H1 (cell line): ENCODE results near the gene SMYD3. TPM values are rescaled to one million over a fixed set of nuclear protein-coding genes. Genes with fewer than 3 reads are reported as not detected.

ENCODE experiments used
- CTCF ChIA-PET: fragments of 300-600 bp; sonication (Branson Sonifier 250); formaldehyde crosslinking; loops from one replicate; lab custom pipeline; 2021; ENCODE audit not compliant: partially characterized antibody; lab: Charles Lee
- POLR2A ChIA-PET: fragments of 300-600 bp; sonication (Branson Sonifier 250); formaldehyde crosslinking; loops from one replicate; lab custom pipeline; 2021; ENCODE audit warnings: inconsistent platforms; ENCODE audit not compliant: partially characterized antibody; lab: Charles Lee
- DNase-seq, 2 experiments: peaks; one replicate each; pipeline versions ENCODE4 v3.0.0 to v3.0.0-alpha.2; 2010 to 2022; ENCODE audit warnings: low spot score in 2 of 2, low read depth in 1 of 2, mixed read lengths in 1 of 2
- FAIRE-seq: peaks from 2 replicates; lab custom pipeline; 2011; peaks lifted over from hg19 to GRCh38; lab: Jason Lieb, UNC
- H2AFZ ChIP-seq: 2 replicates; pipeline ENCODE4 v1.8.1; 2012; ENCODE audit warnings: low read length, inconsistent platforms
- H2AK5ac ChIP-seq: 2 replicates; pipeline ENCODE4 v1.6.1; 2013; ENCODE audit warnings: low read depth, low read length
- H2BK120ac ChIP-seq: replicated peaks from 2 replicates; pipeline ENCODE3; 2013; ENCODE audit warnings: low read depth, low read length, inconsistent platforms
- H2BK12ac ChIP-seq: 2 replicates; pipeline ENCODE4 v1.6.1; 2013; ENCODE audit warnings: low read depth, low read length
- H2BK15ac ChIP-seq: 2 replicates; pipeline ENCODE4 v1.6.1; 2013; ENCODE audit warnings: low read length
- H2BK20ac ChIP-seq: 2 replicates; pipeline ENCODE4 v1.6.1; 2013; ENCODE audit warnings: low read length
- H2BK5ac ChIP-seq: 2 replicates; pipeline ENCODE4 v1.6.1; 2013; ENCODE audit warnings: low read depth, low read length
- H3K14ac ChIP-seq: 2 replicates; pipeline ENCODE4 v1.6.1; 2013; ENCODE audit warnings: inconsistent platforms; ENCODE audit not compliant: insufficient read length
- H3K18ac ChIP-seq: 2 replicates; pipeline ENCODE4 v1.6.1; 2013; ENCODE audit warnings: low read length; ENCODE audit errors: extremely low read depth
- H3K23ac ChIP-seq: 2 replicates; pipeline ENCODE4 v1.6.1; 2013; ENCODE audit warnings: inconsistent platforms; ENCODE audit not compliant: insufficient read length
- H3K23me2 ChIP-seq: 2 replicates; pipeline ENCODE4 v1.6.1; 2013; ENCODE audit warnings: low read depth, low read length
- H3K27ac ChIP-seq: 2 replicates; pipeline ENCODE4 v1.6.1; 2011; ENCODE audit warnings: low read depth, low read length, inconsistent platforms
- H3K27me3 ChIP-seq, 4 experiments: replicated peaks in 1 of 4; 1 replicate in 1 of 4; 2 replicates in 3 of 4; pipeline versions ENCODE4 v1.6.1 to v1.8.1; 2011 to 2013; ENCODE audit warnings: low read length in 3 of 4, mild to moderate bottlenecking in 3 of 4, inconsistent platforms in 2 of 4, mixed read lengths in 2 of 4, moderate library complexity in 1 of 4; ENCODE audit not compliant: control insufficient read depth in 3 of 4, insufficient read depth in 3 of 4; ENCODE audit errors: extremely low read depth in 1 of 4
- H3K36me3 ChIP-seq, 4 experiments: 2 replicates each; pipeline versions ENCODE4 v1.6.1 to v1.8.1; 2011 to 2013; ENCODE audit warnings: mild to moderate bottlenecking in 4 of 4, low read length in 3 of 4, moderate library complexity in 2 of 4, control low read depth in 1 of 4, inconsistent platforms in 1 of 4; ENCODE audit not compliant: insufficient read depth in 4 of 4, control insufficient read depth in 2 of 4
- H3K4ac ChIP-seq: replicated peaks from 2 replicates; pipeline ENCODE3; 2013; ENCODE audit warnings: low read length, low read depth, mixed read lengths, inconsistent platforms; ENCODE audit not compliant: insufficient read length
- H3K4me1 ChIP-seq, 4 experiments: replicated peaks in 1 of 4; 1 replicate in 1 of 4; 2 replicates in 3 of 4; pipeline versions ENCODE4 v1.6.1 to v1.8.1; 2011 to 2013; ENCODE audit warnings: low read length in 3 of 4, inconsistent platforms in 2 of 4, mixed read lengths in 1 of 4; ENCODE audit not compliant: insufficient read depth in 4 of 4, control insufficient read depth in 3 of 4
- H3K4me2 ChIP-seq, 2 experiments: 2 replicates each; pipeline versions ENCODE4 v1.6.1 to v1.8.1; 2011 to 2013; ENCODE audit warnings: low read depth in 2 of 2, low read length in 2 of 2, control low read depth in 1 of 2, inconsistent platforms in 1 of 2, mild to moderate bottlenecking in 1 of 2; ENCODE audit not compliant: insufficient read depth in 1 of 2
- H3K4me3 ChIP-seq, 4 experiments: fragments of 200-600, 300-600 bp in 1 of 4; sonication (generic), shearing (Covaris generic), sonication (Bioruptor Twin) in 1 of 4; 2 replicates each; pipeline versions ENCODE4 v1.5.1 to v1.8.1; 2011 to 2016; ENCODE audit warnings: low read length in 4 of 4, low read depth in 3 of 4, control low read depth in 2 of 4, inconsistent platforms in 2 of 4, mild to moderate bottlenecking in 2 of 4, mixed read lengths in 1 of 4, moderate library complexity in 1 of 4; ENCODE audit not compliant: insufficient read depth in 2 of 4; ENCODE audit errors: extremely low read depth in 1 of 4
- H3K56ac ChIP-seq: replicated peaks from 2 replicates; pipeline ENCODE3; 2013; ENCODE audit warnings: low read depth, mild to moderate bottlenecking, mixed read lengths, low read length, inconsistent platforms; ENCODE audit not compliant: insufficient read length
- H3K79me1 ChIP-seq: 2 replicates; pipeline ENCODE4 v1.6.1; 2013; ENCODE audit warnings: low read depth, low read length, control low read depth
- H3K79me2 ChIP-seq, 2 experiments: 2 replicates each; pipeline versions ENCODE4 v1.6.1 to v1.8.1; 2012 to 2013; ENCODE audit warnings: low read length in 2 of 2, mild to moderate bottlenecking in 2 of 2, inconsistent platforms in 1 of 2; ENCODE audit not compliant: insufficient read depth in 2 of 2, control insufficient read depth in 1 of 2
- H3K9ac ChIP-seq, 4 experiments: replicated peaks in 1 of 4; 1 replicate in 1 of 4; 2 replicates in 3 of 4; pipeline versions ENCODE4 v1.6.1 to v1.8.1; 2011 to 2013; ENCODE audit warnings: low read depth in 3 of 4, low read length in 3 of 4, control low read depth in 2 of 4, mild to moderate bottlenecking in 2 of 4, moderate library complexity in 2 of 4, inconsistent platforms in 1 of 4; ENCODE audit errors: extremely low read depth in 1 of 4
- H3K9me3 ChIP-seq, 2 experiments: 2 replicates each; pipeline versions ENCODE4 v1.6.1 to v1.8.1; 2012 to 2013; ENCODE audit warnings: mild to moderate bottlenecking in 2 of 2, moderate library complexity in 2 of 2, control low read depth in 1 of 2, inconsistent platforms in 1 of 2, low read depth in 1 of 2, low read length in 1 of 2, mixed read lengths in 1 of 2; ENCODE audit not compliant: insufficient read depth in 2 of 2
- H4K20me1 ChIP-seq, 2 experiments: replicated peaks in 1 of 2; 2 replicates each; pipeline versions ENCODE3 to v1.8.1; 2011 to 2013; ENCODE audit warnings: inconsistent platforms in 2 of 2, low read length in 2 of 2, mild to moderate bottlenecking in 1 of 2; ENCODE audit not compliant: insufficient read depth in 2 of 2, control insufficient read depth in 1 of 2
- H4K5ac ChIP-seq: 2 replicates; pipeline ENCODE4 v1.6.1; 2013; ENCODE audit warnings: low read length, low read depth, mixed read lengths, inconsistent platforms; ENCODE audit not compliant: insufficient read length
- H4K8ac ChIP-seq: 2 replicates; pipeline ENCODE4 v1.8.0; 2013; ENCODE audit warnings: mild to moderate bottlenecking, moderate library complexity, low read length, inconsistent platforms; ENCODE audit not compliant: insufficient read depth; ENCODE audit errors: extremely low read depth
- H4K91ac ChIP-seq: replicated peaks from 2 replicates; pipeline ENCODE3; 2013; ENCODE audit warnings: low read length, mixed read lengths, inconsistent platforms; ENCODE audit not compliant: insufficient read length
- SAP30 ChIP-seq: fragments of 300-600 bp; sonication (generic); IDR thresholded peaks from 2 replicates; pipeline ENCODE4 v1.7.1; 2012; ENCODE audit warnings: low read length, moderate library complexity, mild to moderate bottlenecking, inconsistent platforms; ENCODE audit not compliant: insufficient read depth, insufficient replicate concordance
- TCF12 ChIP-seq: IDR thresholded peaks from 2 replicates; pipeline ENCODE4 v1.6.1; 2011; ENCODE audit warnings: low read depth, mild to moderate bottlenecking, low read length
- ZNF274 ChIP-seq: IDR thresholded peaks from 2 replicates; pipeline ENCODE4 v1.7.0; 2012; ENCODE audit warnings: low read length, borderline replicate concordance; ENCODE audit errors: extremely low read depth
- WGBS, 2 experiments: shearing (Covaris generic) in 1 of 2; methylation state at CpG; one replicate each; pipeline versions ENCODE4 v1.1.6 to v1.1.7; 2013 to 2015; ENCODE audit warnings: low lambda C conversion rate in 2 of 2, mixed read lengths in 2 of 2, inconsistent platforms in 1 of 2, low coverage in 1 of 2, missing lambda C conversion rate in 1 of 2; ENCODE audit not compliant: insufficient replicate concordance in 2 of 2, insufficient coverage in 1 of 2, insufficient read length in 1 of 2; ENCODE audit errors: extremely low coverage in 1 of 2, missing lambda C conversion rate in 1 of 2; 5-methylcytosine and 5-hydroxymethylcytosine counted together
- polyA plus RNA-seq, 7 experiments: library from polyadenylated mRNA; depleted of rRNA in 3 of 7; stranded (reverse) in 5 of 7; unstranded in 2 of 7; fragments of >200 nt in 5 of 7; fragments of 200-250 nt in 2 of 7; gene quantifications; 1 replicate in 5 of 7; 2 replicates in 1 of 7; 4 replicates in 1 of 7; pipeline versions ENCODE4 v1.2.1 to v1.2.3, GENCODE V29; 2011 to 2013; ENCODE audit warnings: missing spikeins in 2 of 7, mixed read lengths in 2 of 7
- total RNA-seq: library from RNA; stranded (reverse); fragmentation: NEBNext Ultra II Directional; extraction: Animal tissue kit (Norgen Biotek cat#: 25700); gene quantifications from 2 replicates; pipeline ENCODE4 v1.2.1, GENCODE V29; 2021

The SMYD3 gene
- total and polyA plus RNA-seq, 2 of the 8 experiments (the other 6 are each of a cell fraction or from before 2014, with no cell fraction given) = 17.3 to 25.4 TPM

GRCh38 chr1:245988393-245989078, 518.5 kb downstream of the SMYD3 start:
- Histone ChIP-seq H3K4ac (no peak overlapping the region), H3K36me3 (no peaks in the 10 kb centered on the region), H4K20me1 (no peaks in the 10 kb centered on the region), H4K5ac (no peak overlapping the region), H2BK5ac (no peak overlapping the region), H3K27ac (no peak overlapping the region), H3K9me3 (no peaks in the 10 kb centered on the region), H2AFZ (no peak overlapping the region), H3K4me2 (no peak overlapping the region), H3K23me2 (no peaks in the 10 kb centered on the region; the same call in 1 of the 2 replicates), H3K79me1 (no peaks in the 10 kb centered on the region), H3K4me3 (no peak overlapping the region), H3K56ac (no peak overlapping the region), H3K4me1 (no peaks in the 10 kb centered on the region), H3K9ac (no peak overlapping the region), H2AK5ac (no peak overlapping the region), H3K23ac (no peak overlapping the region), H3K27me3 (no peaks in the 10 kb centered on the region), H4K8ac (no peak overlapping the region), H4K91ac (no peak overlapping the region), H3K79me2 (no peaks in the 10 kb centered on the region), H3K14ac (no peak overlapping the region), H3K18ac (no peak overlapping the region), H2BK20ac (no peak overlapping the region), H2BK15ac (no peak overlapping the region), H2BK12ac (no peak overlapping the region), H2BK120ac (no peak overlapping the region)
- CTCF ChIA-PET = interaction anchor here (0.7 to 1.7 kb wide), 2 partner anchors 100 to 759 kb away, joined by 3 read pairs; no protein-coding TSS in a partner anchor
- 95% methylated on average over 9 of the region's 9 CpGs; no CpG with 5 or more reads in 1 of the 2 experiments for WGBS, 2 experiments
- TF ChIP-seq TCF12 (no peak), SAP30 (no peak), ZNF274 (no peak)
- FAIRE-seq (no peak), DNase-seq (no peak)
- POLR2A ChIA-PET = no interaction called here
